ENCODE measurements around the gene ZNF628.

Gene ZNF628

DNA sequence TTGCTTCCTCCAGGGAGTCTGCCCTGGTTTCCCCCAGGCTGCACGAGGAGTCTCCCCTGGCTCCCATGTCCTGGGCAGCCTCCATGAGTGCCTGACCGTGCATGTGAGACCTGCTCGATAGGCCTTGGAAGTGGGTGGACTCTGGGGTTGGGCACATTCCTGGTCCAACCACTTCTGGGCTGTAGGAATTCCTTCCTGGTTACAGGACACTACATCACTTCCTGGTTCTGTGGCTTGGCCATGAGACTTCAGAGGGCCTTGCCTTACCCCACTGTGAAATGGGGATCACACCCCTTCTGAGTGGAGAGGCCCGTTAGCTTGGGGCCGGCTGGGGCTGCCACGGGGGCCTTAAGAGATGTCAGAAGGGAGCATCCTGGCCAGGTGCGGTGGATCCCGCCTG lies 4.0 kb upstream of the ZNF628 start:
- TF ChIP-seq, protein P1, sequence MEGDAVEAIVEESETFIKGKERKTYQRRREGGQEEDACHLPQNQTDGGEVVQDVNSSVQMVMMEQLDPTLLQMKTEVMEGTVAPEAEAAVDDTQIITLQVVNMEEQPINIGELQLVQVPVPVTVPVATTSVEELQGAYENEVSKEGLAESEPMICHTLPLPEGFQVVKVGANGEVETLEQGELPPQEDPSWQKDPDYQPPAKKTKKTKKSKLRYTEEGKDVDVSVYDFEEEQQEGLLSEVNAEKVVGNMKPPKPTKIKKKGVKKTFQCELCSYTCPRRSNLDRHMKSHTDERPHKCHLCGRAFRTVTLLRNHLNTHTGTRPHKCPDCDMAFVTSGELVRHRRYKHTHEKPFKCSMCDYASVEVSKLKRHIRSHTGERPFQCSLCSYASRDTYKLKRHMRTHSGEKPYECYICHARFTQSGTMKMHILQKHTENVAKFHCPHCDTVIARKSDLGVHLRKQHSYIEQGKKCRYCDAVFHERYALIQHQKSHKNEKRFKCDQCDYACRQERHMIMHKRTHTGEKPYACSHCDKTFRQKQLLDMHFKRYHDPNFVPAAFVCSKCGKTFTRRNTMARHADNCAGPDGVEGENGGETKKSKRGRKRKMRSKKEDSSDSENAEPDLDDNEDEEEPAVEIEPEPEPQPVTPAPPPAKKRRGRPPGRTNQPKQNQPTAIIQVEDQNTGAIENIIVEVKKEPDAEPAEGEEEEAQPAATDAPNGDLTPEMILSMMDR (IDR thresholded peaks at IDR 0.05; ENCODE audit: low read depth, low read length), result no peak
- H3K27me3 ChIP-seq (ENCODE audit: insufficient read depth, low read depth, severe bottlenecking), result no peaks in the 10 kb centered on the region

DNA sequence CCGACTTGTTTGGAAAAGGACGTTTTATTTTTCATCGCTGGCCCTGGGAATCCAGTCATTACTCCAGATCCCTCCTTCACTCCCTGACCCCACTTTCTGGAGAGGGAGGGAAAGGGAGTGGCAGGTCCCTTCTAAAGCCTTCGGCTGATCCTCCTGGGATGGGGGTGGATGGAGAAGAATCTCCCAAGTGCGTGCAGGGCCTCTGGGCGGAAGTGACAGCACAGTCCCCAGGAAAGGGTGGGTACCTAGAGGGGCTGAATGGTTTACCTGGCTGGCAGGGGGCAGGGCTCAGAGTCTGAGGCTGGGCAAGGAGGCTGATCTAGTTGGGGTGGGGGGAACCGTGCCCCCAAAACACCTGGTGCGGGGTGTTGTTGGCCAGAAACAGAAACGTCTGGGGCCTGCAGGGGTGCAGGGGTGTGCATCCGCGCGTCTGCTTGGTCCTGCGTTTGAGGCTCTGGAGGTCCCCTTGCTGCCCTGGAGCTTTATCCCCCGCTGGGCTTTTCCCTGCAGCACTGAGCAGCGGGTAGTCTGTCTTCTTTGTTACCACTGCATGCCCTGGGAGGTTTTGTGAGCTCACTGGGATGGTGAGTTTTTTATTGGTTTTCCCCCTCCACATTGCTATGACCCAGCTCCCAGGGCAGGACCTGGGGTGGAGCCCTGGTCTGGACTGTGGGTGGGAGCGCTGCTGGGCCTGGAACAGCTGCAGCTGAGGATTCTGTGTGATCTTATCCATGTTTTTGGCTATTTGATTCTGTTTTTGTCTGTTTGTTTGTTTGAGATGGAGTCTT lies 3.0 kb upstream of the ZNF628 start:
- no peak for DNase-seq
- Histone ChIP-seq H3K27ac (no peak overlapping the region), H3K4me3 (ENCODE audit: low read depth, low read length) (no peak overlapping the region), H3K36me3 (no peaks in the 10 kb centered on the region), H3K27me3 (ENCODE audit: insufficient read depth, low read depth, severe bottlenecking) (no peaks in the 10 kb centered on the region), H3K9me3 (ENCODE audit: severe bottlenecking) (no peaks in the 10 kb centered on the region)
- TF ChIP-seq, protein P1 (IDR thresholded peaks at IDR 0.05; ENCODE audit: low read depth, low read length), result no peak

More for the DNA sequence above, 4.0 kb upstream of the ZNF628 start:
- no peak overlapping the region for H3K27ac ChIP-seq
- H3K9me3 ChIP-seq (ENCODE audit: severe bottlenecking), result no peaks in the 10 kb centered on the region
- H3K4me3 ChIP-seq (ENCODE audit: low read depth, low read length), result no peak overlapping the region
- no peak for DNase-seq
- no peaks in the 10 kb centered on the region for H3K36me3 ChIP-seq

DNA sequence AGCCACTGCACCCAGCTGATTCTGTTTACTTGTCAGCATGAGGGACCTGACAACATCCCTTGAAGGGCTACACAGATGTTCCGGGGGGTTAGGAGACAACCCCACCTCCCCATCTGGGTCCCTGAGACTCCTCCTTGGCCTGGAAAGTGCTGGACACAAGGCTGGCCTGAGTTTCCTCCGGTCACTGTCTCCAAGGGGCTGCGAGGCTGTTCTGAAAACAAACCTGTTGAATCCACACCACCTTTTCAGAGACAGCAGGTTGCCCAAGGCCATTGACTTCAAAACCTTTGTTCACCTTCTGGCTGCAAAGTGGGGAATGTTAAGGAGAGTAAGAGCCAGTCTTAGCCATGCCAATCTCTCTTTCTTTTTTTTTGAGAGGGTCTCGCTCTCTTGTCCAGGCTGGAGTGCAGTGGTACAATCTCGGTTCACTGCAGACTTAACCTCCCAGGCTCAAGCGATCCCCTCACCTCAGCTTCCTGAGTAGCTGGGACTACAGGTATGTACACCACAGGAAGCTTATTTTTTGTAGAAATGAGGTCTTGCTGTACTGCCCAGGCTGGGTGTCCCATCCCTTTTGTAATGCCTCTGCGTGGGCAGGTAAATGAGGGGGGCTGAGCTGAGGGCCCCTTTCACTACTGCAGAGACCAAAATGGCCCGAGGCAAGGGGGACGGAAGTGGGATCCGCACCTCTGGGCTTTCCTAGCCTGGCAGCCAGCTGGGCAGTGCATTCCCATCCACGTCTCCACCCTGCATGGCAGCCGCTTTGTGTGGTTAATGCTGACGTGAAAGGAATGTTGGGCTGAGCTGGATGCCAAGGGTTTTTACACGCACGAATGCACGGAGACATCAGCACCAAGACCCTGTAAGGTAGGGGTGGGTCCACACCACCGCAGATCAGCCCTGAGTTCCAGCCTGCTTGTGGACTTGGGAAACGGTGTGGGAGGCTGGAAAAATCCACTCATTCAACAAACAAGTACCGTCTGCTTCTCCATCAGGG lies 1.9 kb upstream of the ZNF628 start:
- TF ChIP-seq, protein P1 (IDR thresholded peaks at IDR 0.05; ENCODE audit: low read depth, low read length), result no peak
- H3K27me3 ChIP-seq (ENCODE audit: insufficient read depth, low read depth, severe bottlenecking), result no peaks in the 10 kb centered on the region
- no peaks in the 10 kb centered on the region for H3K36me3 ChIP-seq
- DNase-seq, result no peak
- H3K27ac ChIP-seq, result no peak overlapping the region
- no peaks in the 10 kb centered on the region for H3K9me3 ChIP-seq (ENCODE audit: severe bottlenecking)
- no peak overlapping the region for H3K4me3 ChIP-seq (ENCODE audit: low read depth, low read length)

GRCh38 chr19:55477905-55478304 lies 1.5 kb downstream of the ZNF628 start:
- no peak for DNase-seq
- TF ChIP-seq, protein P1 (IDR thresholded peaks at IDR 0.05; ENCODE audit: low read depth, low read length), result no peak
- H3K36me3 ChIP-seq, result peaks cover 1% of the 10 kb centered on the region; the same call in 1 of the 2 replicates
- no peak overlapping the region for H3K27ac ChIP-seq
- no peaks in the 10 kb centered on the region for H3K9me3 ChIP-seq (ENCODE audit: severe bottlenecking)
- no peaks in the 10 kb centered on the region for H3K27me3 ChIP-seq (ENCODE audit: insufficient read depth, low read depth, severe bottlenecking)
- H3K4me3 ChIP-seq (ENCODE audit: low read depth, low read length), result no peak overlapping the region

GRCh38 chr19:55478364-55478763 lies 1.9 kb downstream of the ZNF628 start:
- TF ChIP-seq, protein P1 (IDR thresholded peaks at IDR 0.05; ENCODE audit: low read depth, low read length), result no peak
- peaks cover 6% of the 10 kb centered on the region; the same call in 1 of the 2 replicates for H3K36me3 ChIP-seq
- H3K9me3 ChIP-seq (ENCODE audit: severe bottlenecking), result no peaks in the 10 kb centered on the region
- no peaks in the 10 kb centered on the region for H3K27me3 ChIP-seq (ENCODE audit: insufficient read depth, low read depth, severe bottlenecking)
- H3K4me3 ChIP-seq (ENCODE audit: low read depth, low read length), result no peak overlapping the region
- H3K27ac ChIP-seq, result no peak overlapping the region
- no peak for DNase-seq
